Neuronal stem cell (in vitro differentiated cells): ENCODE data around the gene GMFB.

Experiments used
- DNase-seq: peaks from one replicate; pipeline ENCODE4 v3.0.0-alpha.2; 2013; ENCODE audit warnings: low spot score
- H2AFZ ChIP-seq: one replicate; pipeline ENCODE4 v1.6.1; 2013; ENCODE audit warnings: mild to moderate bottlenecking, low read length, inconsistent platforms
- H2AK5ac ChIP-seq: 2 replicates; pipeline ENCODE4 v1.6.1; 2013; ENCODE audit warnings: low read depth, mild to moderate bottlenecking, inconsistent platforms, low read length, moderate library complexity, mixed read lengths
- H2BK120ac ChIP-seq: 2 replicates; pipeline ENCODE4 v1.6.1; 2013; ENCODE audit warnings: low read depth, mild to moderate bottlenecking, inconsistent platforms, low read length, moderate library complexity, mixed read lengths
- H2BK12ac ChIP-seq: one replicate; pipeline ENCODE4 v1.6.1; 2013; ENCODE audit warnings: low read length, inconsistent platforms
- H2BK15ac ChIP-seq: 2 replicates; pipeline ENCODE4 v1.6.1; 2013; ENCODE audit warnings: mild to moderate bottlenecking, low read length, inconsistent platforms, mixed read lengths
- H2BK5ac ChIP-seq: one replicate; pipeline ENCODE4 v1.6.1; 2013; ENCODE audit warnings: inconsistent platforms, mild to moderate bottlenecking, low read length, moderate library complexity
- H3K14ac ChIP-seq: one replicate; pipeline ENCODE4 v1.6.1; 2013; ENCODE audit warnings: low read length, inconsistent platforms
- H3K18ac ChIP-seq: 2 replicates; pipeline ENCODE4 v1.6.1; 2013; ENCODE audit warnings: low read length, inconsistent platforms
- H3K23ac ChIP-seq: 2 replicates; pipeline ENCODE4 v1.6.1; 2013; ENCODE audit warnings: low read depth, mild to moderate bottlenecking, mixed read lengths, low read length, inconsistent platforms; ENCODE audit not compliant: poor library complexity
- H3K27ac ChIP-seq: replicated peaks from 3 replicates; pipeline ENCODE4 v1.5.1; 2013; ENCODE audit warnings: low read length, inconsistent platforms
- H3K27me3 ChIP-seq, 3 experiments: 2 replicates each; pipeline ENCODE4 v1.6.1; 2013; ENCODE audit warnings: low read length in 3 of 3, mild to moderate bottlenecking in 2 of 3, inconsistent platforms in 1 of 3, low read depth in 1 of 3, mixed read lengths in 1 of 3, moderate library complexity in 1 of 3; ENCODE audit not compliant: control insufficient read depth in 3 of 3, insufficient read depth in 3 of 3
- H3K36me3 ChIP-seq, 2 donors: replicated peaks in 1 of 2; 2 replicates each; pipeline ENCODE4 v1.6.1; 2013; ENCODE audit warnings: low read length in 2 of 2; ENCODE audit not compliant: control insufficient read depth in 2 of 2, insufficient read depth in 2 of 2
- H3K4ac ChIP-seq: 2 replicates; pipeline ENCODE4 v1.6.1; 2013; ENCODE audit warnings: inconsistent platforms, mild to moderate bottlenecking, low read length, moderate library complexity
- H3K4me1 ChIP-seq, 2 donors: 1 replicate in 1 of 2; 2 replicates in 1 of 2; pipeline ENCODE4 v1.6.1; 2013; ENCODE audit warnings: low read length in 2 of 2, low read depth in 1 of 2; ENCODE audit not compliant: control insufficient read depth in 2 of 2, insufficient read depth in 1 of 2
- H3K4me2 ChIP-seq: one replicate; pipeline ENCODE4 v1.6.1; 2013; ENCODE audit warnings: mild to moderate bottlenecking, low read length, inconsistent platforms; ENCODE audit not compliant: insufficient read depth, poor library complexity, severe bottlenecking
- H3K4me3 ChIP-seq, 2 donors: 2 replicates each; pipeline ENCODE4 v1.5.1; 2013; ENCODE audit warnings: low read length in 2 of 2, mild to moderate bottlenecking in 2 of 2, inconsistent platforms in 1 of 2, moderate library complexity in 1 of 2
- H3K79me1 ChIP-seq: one replicate; pipeline ENCODE4 v1.6.1; 2013; ENCODE audit warnings: low read depth, mild to moderate bottlenecking, inconsistent platforms, low read length, moderate library complexity
- H3K9ac ChIP-seq: one replicate; pipeline ENCODE4 v1.6.1; 2013; ENCODE audit warnings: mild to moderate bottlenecking, low read depth, low read length, inconsistent platforms; ENCODE audit not compliant: poor library complexity
- H3K9me3 ChIP-seq, 2 donors: replicated peaks in 1 of 2; 2 replicates each; pipeline versions ENCODE3 to v1.6.1; 2013; ENCODE audit warnings: low read length in 2 of 2, mild to moderate bottlenecking in 2 of 2, inconsistent platforms in 1 of 2, low read depth in 1 of 2, mixed read lengths in 1 of 2, moderate library complexity in 1 of 2; ENCODE audit not compliant: control insufficient read depth in 2 of 2, insufficient read depth in 1 of 2
- H4K8ac ChIP-seq: one replicate; pipeline ENCODE4 v1.6.1; 2013; ENCODE audit warnings: low read depth, mild to moderate bottlenecking, inconsistent platforms, low read length, moderate library complexity
- H4K91ac ChIP-seq: one replicate; pipeline ENCODE4 v1.6.1; 2013; ENCODE audit warnings: low read length, low read depth, mild to moderate bottlenecking, inconsistent platforms; ENCODE audit not compliant: poor library complexity
- WGBS, 2 donors: extraction: QIAGEN DNeasy Blood & Tissue Kit; methylation state at CpG; one replicate each; pipeline ENCODE4 v1.1.7; 2013; ENCODE audit warnings: missing lambda C conversion rate in 2 of 2, mixed read lengths in 1 of 2; ENCODE audit not compliant: insufficient read length in 2 of 2, insufficient replicate concordance in 1 of 2; ENCODE audit errors: extremely low coverage in 2 of 2; 5-methylcytosine and 5-hydroxymethylcytosine counted together

GMFB gene

GRCh38 chr14:54497224-54497623 is 8.4 kb upstream of the GMFB start:
- H3K4me1 ChIP-seq = peaks cover 0 to 2% of the 10 kb centered on the region in 2 donors
- no peak for DNase-seq
- no peak overlapping the region for H2BK12ac ChIP-seq
- no peak overlapping the region for H4K91ac ChIP-seq
- H3K27ac ChIP-seq = no peak overlapping the region
- H3K36me3 ChIP-seq = no peaks in the 10 kb centered on the region
- no peak overlapping the region for H2AK5ac ChIP-seq
- H3K4me3 ChIP-seq = no peak overlapping the region
- H2BK120ac ChIP-seq = no peak overlapping the region
- no peak overlapping the region for H2BK15ac ChIP-seq
- no peak overlapping the region for H2AFZ ChIP-seq
- H3K14ac ChIP-seq = no peak overlapping the region
- peaks cover 0 to 8% (median 0%) of the 10 kb centered on the region in 3 experiments for H3K27me3 ChIP-seq
- H3K9me3 ChIP-seq = no peaks in the 10 kb centered on the region
- no peak overlapping the region for H3K4ac ChIP-seq
- H2BK5ac ChIP-seq = no peak overlapping the region
- no peak overlapping the region for H3K9ac ChIP-seq
- H3K18ac ChIP-seq = no peak overlapping the region
- no peak overlapping the region for H4K8ac ChIP-seq
- WGBS, 2 donors = no CpG with 5 or more reads among the region's 2 CpGs
- H3K4me2 ChIP-seq = no peak overlapping the region
- H3K79me1 ChIP-seq = no peaks in the 10 kb centered on the region
- H3K23ac ChIP-seq = no peak overlapping the region

- no peak for DNase-seq
- no CpG with 5 or more reads among the region's 13 CpGs for WGBS, 2 donors
- Histone ChIP-seq H2BK15ac (no peak overlapping the region), H3K36me3 (no peaks in the 10 kb centered on the region), H3K27ac (no peak overlapping the region), H3K14ac (no peak overlapping the region), H2BK12ac (no peak overlapping the region), H4K91ac (no peak overlapping the region), H3K4me1 (peaks cover 0 to 5% of the 10 kb centered on the region in 2 donors), H3K9ac (no peak overlapping the region), H2AFZ (peak overlapping the region; percentile 47), H3K23ac (no peak overlapping the region), H3K4me3 (no peak overlapping the region), H4K8ac (no peak overlapping the region), H3K18ac (peak overlapping the region; percentile 67), H3K27me3 (peaks cover 0 to 2% (median 0%) of the 10 kb centered on the region in 3 experiments), H3K4ac (no peak overlapping the region), H2BK5ac (no peak overlapping the region), H2BK120ac (no peak overlapping the region), H3K79me1 (no peaks in the 10 kb centered on the region), H3K4me2 (no peak overlapping the region), H3K9me3 (no peaks in the 10 kb centered on the region), H2AK5ac (no peak overlapping the region)
Observed at GRCh38 chr14:54493293-54493692, 4.5 kb upstream of the GMFB start.

- H3K14ac ChIP-seq = no peak overlapping the region
- H3K4ac ChIP-seq = no peak overlapping the region
- WGBS, 2 donors = no CpG with 5 or more reads among the region's 3 CpGs
- H3K4me2 ChIP-seq = no peak overlapping the region
- no peaks in the 10 kb centered on the region for H3K27me3 ChIP-seq
- H3K36me3 ChIP-seq = peaks cover 0 to 10% of the 10 kb centered on the region in 2 donors
- no peak overlapping the region for H4K91ac ChIP-seq
- no peak for DNase-seq
- H3K9ac ChIP-seq = no peak overlapping the region
- no peak overlapping the region for H4K8ac ChIP-seq
- no peak overlapping the region for H3K23ac ChIP-seq
- H2AK5ac ChIP-seq = no peak overlapping the region
- no peak overlapping the region for H2BK120ac ChIP-seq
- no peak overlapping the region for H2BK12ac ChIP-seq
- H3K18ac ChIP-seq = no peak overlapping the region
- H3K4me3 ChIP-seq = no peak overlapping the region
- H3K9me3 ChIP-seq = peaks cover 0 to 9% of the 10 kb centered on the region in 2 donors
- H3K27ac ChIP-seq = no peak overlapping the region
- H3K4me1 ChIP-seq = peaks cover 0 to 5% of the 10 kb centered on the region in 2 donors
- no peak overlapping the region for H2BK5ac ChIP-seq
- H2AFZ ChIP-seq = no peak overlapping the region
- no peak overlapping the region for H2BK15ac ChIP-seq
- no peaks in the 10 kb centered on the region for H3K79me1 ChIP-seq
Observed at GRCh38 chr14:54490445-54491175, 1.8 kb upstream of the GMFB start.

- H3K9me3 ChIP-seq = peaks cover 0 to 13% of the 10 kb centered on the region in 2 donors
- no peak overlapping the region for H2AK5ac ChIP-seq
- no peak overlapping the region for H2BK5ac ChIP-seq
- no peak overlapping the region for H3K4me3 ChIP-seq
- no peak overlapping the region for H3K4ac ChIP-seq
- H4K8ac ChIP-seq = no peak overlapping the region
- WGBS, 2 donors = no CpG with 5 or more reads among the region's 4 CpGs
- no peak overlapping the region for H2BK120ac ChIP-seq
- no peaks in the 10 kb centered on the region for H3K79me1 ChIP-seq
- peaks cover 0 to 13% of the 10 kb centered on the region in 2 donors for H3K36me3 ChIP-seq
- no peaks in the 10 kb centered on the region for H3K27me3 ChIP-seq
- H2BK15ac ChIP-seq = no peak overlapping the region
- H2BK12ac ChIP-seq = no peak overlapping the region
- no peak for DNase-seq
- no peak overlapping the region for H3K14ac ChIP-seq
- H3K4me1 ChIP-seq = peaks cover 0 to 5% of the 10 kb centered on the region in 2 donors
- H4K91ac ChIP-seq = no peak overlapping the region
- peak overlapping the region; percentile 91 for H2AFZ ChIP-seq
- no peak overlapping the region for H3K27ac ChIP-seq
- H3K18ac ChIP-seq = no peak overlapping the region
- no peak overlapping the region for H3K9ac ChIP-seq
- H3K4me2 ChIP-seq = no peak overlapping the region
- no peak overlapping the region for H3K23ac ChIP-seq
Observed at GRCh38 chr14:54489731-54490444, 1.1 kb upstream of the GMFB start.
